Esophagus muscularis mucosa (tissue), 4 donors: ENCODE measurements around the gene IFI27L2.

Experiments used
- CTCF ChIP-seq, 3 experiments: fragments of 200-600 bp in 2 of 3; fragments of 450-650 bp in 1 of 3; sonication (generic) in 2 of 3; IDR thresholded peaks; one replicate each; pipeline ENCODE4 v1.5.1; 2017 to 2019; ENCODE audit warnings: antibody characterized with exemption in 3 of 3, mild to moderate bottlenecking in 2 of 3, moderate library complexity in 1 of 3
- EP300 ChIP-seq: sonication (generic); formaldehyde crosslinking; IDR thresholded peaks from one replicate; pipeline ENCODE4 v1.6.1; 2017; ENCODE audit warnings: antibody characterized with exemption
- POLR2A ChIP-seq: fragments of 450-650 bp; IDR thresholded peaks from one replicate; pipeline ENCODE4 v1.6.1; 2017; ENCODE audit warnings: antibody characterized with exemption, moderate library complexity, mild to moderate bottlenecking, low read depth
- POLR2AphosphoS5 ChIP-seq, 2 donors: sonication (generic); formaldehyde crosslinking; IDR thresholded peaks; one replicate each; pipeline ENCODE4 v1.6.1; 2017; ENCODE audit warnings: antibody characterized with exemption in 2 of 2

- TF ChIP-seq CTCF (IDR thresholded peaks at IDR 0.05) (no peak), EP300 (no peak), POLR2AphosphoS5 (IDR thresholded peaks at IDR 0.05) (no peak), POLR2A (no peak)
Observed at GRCh38 chr14:94144765-94145164, 15.4 kb upstream of the IFI27L2 start.
